Epithelial cell of umbilical artery (primary cell): ENCODE results near the gene U2SURP. TPM values are rescaled to one million over a fixed set of nuclear protein-coding genes. Genes with fewer than 3 reads are reported as not detected.

Experiments
- total RNA-seq: library from RNA; depleted of rRNA; stranded (reverse); fragments of >200 nt; gene quantifications from 2 replicates; pipeline ENCODE4 v1.2.3, GENCODE V29; 2014

Gene U2SURP
- 48.4 and 71.4 TPM in 2 replicates for total RNA-seq

DNA sequence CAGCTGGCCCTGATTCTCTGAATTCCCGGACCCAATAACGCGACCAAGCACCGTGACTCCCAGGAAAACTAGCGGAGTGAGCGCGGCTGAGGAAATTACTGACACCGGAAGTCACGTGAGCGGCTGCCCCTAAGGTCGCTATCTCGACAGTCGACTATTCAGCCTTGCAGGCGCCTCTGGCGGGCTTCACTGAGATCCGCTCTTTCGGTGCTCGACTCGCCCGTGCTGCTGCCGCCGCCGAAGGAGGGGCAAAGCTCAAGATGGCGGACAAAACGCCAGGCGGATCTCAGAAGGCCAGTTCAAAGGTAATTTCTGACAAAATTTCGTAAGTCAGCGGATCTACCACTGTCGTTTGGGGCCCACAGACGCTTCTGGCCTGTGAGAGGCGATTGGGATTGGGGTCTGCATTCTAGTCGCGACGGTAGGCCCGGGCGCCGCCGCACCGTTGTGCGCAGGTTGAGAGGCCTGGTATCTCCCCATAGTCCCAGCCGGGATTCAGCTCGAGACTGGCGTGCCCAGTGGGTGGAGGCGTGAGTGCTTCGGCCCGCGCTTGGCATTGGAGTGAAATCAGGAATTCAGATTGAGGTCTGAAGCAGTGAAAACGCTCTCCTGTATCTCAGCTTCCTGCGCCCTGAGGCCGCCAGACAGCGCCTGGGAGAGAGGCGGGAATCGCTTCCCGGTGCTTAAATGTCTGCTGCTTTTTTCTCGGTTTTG lies at the start of gene U2SURP:
Gene U2SURP (plus strand): TSS at position 202 of the 714 bp plus-strand sequence. CDS start 59 bp downstream, at position 261.

DNA sequence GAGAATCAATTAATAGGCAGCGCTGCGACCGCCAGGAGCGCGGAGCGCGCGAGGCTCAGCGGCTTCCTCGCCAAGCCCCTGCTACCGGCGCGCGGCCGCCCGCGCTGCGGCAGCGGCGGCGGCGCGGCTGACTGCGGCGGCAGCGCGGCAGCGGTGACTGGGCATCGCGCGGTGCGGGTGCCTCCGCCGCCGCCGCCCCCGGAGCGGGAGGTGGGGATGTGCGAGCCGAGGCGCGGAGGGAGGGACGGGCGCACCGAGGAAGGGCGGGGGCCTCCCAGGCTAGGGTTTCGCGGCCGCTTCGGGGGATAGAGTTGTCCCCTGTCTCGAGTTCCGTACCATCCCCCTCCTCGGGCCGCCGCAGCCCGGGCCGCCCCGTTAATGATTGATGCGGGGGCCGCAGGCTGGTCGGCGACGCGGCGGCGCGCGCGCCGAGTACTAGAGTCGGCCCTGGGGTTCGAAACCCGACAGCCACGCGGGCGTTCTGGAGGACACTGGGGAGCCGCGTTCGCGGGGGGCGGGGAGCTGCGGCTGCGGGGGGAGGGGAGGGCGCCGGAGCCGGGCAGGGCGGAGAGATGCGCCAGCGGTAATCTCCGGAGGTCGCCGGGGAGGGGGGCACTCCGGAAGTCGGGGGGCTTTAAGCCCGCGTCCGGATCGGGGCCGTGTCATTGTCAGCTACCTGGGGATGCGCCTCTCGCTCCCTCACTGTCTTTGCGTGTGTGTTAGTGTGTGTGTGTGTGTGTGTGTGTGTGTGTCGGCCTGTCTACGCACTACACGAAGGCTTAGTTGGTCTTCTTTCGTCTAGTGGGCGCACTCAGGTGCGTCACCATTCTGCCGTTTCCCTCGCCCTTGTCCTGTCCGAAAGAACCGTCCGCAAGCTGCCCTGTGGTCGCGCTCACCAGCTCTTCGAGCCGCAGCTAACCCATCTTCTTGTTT lies 37.6 kb upstream of the U2SURP start, which contains the start of gene PAQR9:
Gene PAQR9 (minus strand): TSS at position 159 of the 933 bp plus-strand sequence. CDS start 338 bp downstream, outside the sequence.

Other genes starting within 250 kb of the U2SURP start
- gene PCOLCE2, start 112.5 kb upstream of the U2SURP start, total RNA-seq: 1.3 and 2.6 TPM in 2 replicates
- gene PAQR9, start 37.9 kb upstream of the U2SURP start, total RNA-seq: not detected in 2 replicates
- gene CHST2, start 118.2 kb downstream of the U2SURP start, total RNA-seq: 1.5 and 12.3 TPM in 2 replicates